ENCODE measurements around the gene ARL5C. TPM values are rescaled to one million over a fixed set of nuclear protein-coding genes. Genes with fewer than 3 reads are reported as not detected.
A peak's percentile ranks its signal among the peaks of the same experiment; 100 is the strongest.

Gene ARL5C
- total RNA-seq, 1 donor from 2014 or later = not detected

DNA sequence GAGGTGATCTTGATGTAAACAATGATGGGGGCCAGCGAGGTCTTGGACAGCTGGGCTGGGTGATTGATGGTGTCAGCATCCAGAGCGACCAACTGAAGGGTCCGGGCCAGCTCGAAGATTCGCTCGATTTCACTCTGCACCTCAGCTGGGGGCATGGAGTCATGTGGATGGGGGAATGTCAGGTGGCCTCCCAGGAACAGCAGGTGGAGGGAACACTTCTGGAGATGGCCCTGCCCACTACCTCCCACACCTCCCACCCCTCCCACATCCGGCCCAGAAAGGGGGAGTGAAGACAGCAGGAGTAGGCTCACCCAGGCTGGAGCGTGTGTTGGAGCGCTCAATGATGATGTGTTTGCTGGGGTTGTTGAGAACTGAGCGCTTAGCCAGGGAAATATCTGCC is 17.8 kb upstream of the ARL5C start:
- Mint-ChIP-seq H3K4me3 (ENCODE audit: low read depth) (no peak overlapping the region), H3K4me1 (ENCODE audit: low read depth) (no peaks in the 10 kb centered on the region), H3K27me3 (no peaks in the 10 kb centered on the region), H3K9me3 (ENCODE audit: low read depth) (no peaks in the 10 kb centered on the region), H3K36me3 (ENCODE audit: insufficient read depth) (peaks cover 6% of the 10 kb centered on the region), H3K27ac (no peak overlapping the region)
- no peak for DNase-seq (ENCODE audit: low spot score, unreplicated experiment)
- TF ChIP-seq, protein P1, sequence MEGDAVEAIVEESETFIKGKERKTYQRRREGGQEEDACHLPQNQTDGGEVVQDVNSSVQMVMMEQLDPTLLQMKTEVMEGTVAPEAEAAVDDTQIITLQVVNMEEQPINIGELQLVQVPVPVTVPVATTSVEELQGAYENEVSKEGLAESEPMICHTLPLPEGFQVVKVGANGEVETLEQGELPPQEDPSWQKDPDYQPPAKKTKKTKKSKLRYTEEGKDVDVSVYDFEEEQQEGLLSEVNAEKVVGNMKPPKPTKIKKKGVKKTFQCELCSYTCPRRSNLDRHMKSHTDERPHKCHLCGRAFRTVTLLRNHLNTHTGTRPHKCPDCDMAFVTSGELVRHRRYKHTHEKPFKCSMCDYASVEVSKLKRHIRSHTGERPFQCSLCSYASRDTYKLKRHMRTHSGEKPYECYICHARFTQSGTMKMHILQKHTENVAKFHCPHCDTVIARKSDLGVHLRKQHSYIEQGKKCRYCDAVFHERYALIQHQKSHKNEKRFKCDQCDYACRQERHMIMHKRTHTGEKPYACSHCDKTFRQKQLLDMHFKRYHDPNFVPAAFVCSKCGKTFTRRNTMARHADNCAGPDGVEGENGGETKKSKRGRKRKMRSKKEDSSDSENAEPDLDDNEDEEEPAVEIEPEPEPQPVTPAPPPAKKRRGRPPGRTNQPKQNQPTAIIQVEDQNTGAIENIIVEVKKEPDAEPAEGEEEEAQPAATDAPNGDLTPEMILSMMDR (IDR thresholded peaks at IDR 0.05; ENCODE audit: unreplicated experiment) = no peak

DNA sequence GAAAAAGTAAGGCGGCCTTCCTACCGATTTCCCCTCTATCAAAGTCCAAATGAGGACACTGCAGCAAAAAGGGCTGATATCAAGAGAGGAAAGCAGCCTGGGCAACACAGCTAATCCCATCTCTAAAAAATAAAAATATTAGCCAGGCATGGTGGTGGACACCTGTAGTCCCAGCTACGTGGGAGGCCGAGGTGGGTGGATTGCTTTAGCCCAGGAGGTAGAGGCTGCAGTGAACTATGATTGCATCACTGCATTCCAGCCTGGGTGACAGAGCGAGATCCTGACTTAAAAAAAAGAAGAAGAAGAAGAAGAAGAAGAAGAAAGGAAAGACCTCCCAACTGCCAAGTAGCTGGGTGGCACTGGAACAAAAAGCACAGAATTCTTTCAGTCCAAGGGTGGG is 17.1 kb upstream of the ARL5C start:
- H3K36me3 Mint-ChIP-seq (ENCODE audit: insufficient read depth) = peaks cover 6% of the 10 kb centered on the region
- H3K4me1 Mint-ChIP-seq (ENCODE audit: low read depth) = no peaks in the 10 kb centered on the region
- H3K27me3 Mint-ChIP-seq = no peaks in the 10 kb centered on the region
- TF ChIP-seq, protein P1 (IDR thresholded peaks at IDR 0.05; ENCODE audit: unreplicated experiment) = no peak
- H3K27ac Mint-ChIP-seq = peak overlapping the region; percentile 34
- DNase-seq (ENCODE audit: low spot score, unreplicated experiment) = no peak
- H3K4me3 Mint-ChIP-seq (ENCODE audit: low read depth) = no peak overlapping the region
- no peaks in the 10 kb centered on the region for H3K9me3 Mint-ChIP-seq (ENCODE audit: low read depth)

DNA sequence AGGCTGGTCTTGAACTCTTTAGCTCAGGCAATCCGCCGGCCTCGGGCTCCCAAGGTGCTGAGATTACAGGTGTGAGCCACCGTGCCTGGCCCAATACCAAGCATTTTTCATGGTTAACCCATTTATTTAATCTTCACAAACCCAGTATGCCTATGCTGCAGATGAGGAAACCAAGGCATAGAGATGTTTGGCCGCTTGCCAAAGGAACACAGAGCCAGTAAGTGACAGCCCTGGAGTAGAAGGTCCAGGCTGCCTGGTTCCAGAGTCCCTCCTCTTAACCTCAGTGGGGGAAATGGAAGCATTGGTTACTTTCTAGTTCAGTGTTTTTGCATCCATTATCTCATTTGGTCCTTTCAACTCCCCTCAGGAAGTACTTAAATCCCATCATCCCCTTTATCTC is 15.3 kb upstream of the ARL5C start:
- Mint-ChIP-seq H3K27ac (no peak overlapping the region), H3K4me3 (ENCODE audit: low read depth) (no peak overlapping the region), H3K9me3 (ENCODE audit: low read depth) (no peaks in the 10 kb centered on the region), H3K4me1 (ENCODE audit: low read depth) (no peaks in the 10 kb centered on the region), H3K36me3 (ENCODE audit: insufficient read depth) (peaks cover 15% of the 10 kb centered on the region), H3K27me3 (no peaks in the 10 kb centered on the region)
- no peak for DNase-seq (ENCODE audit: low spot score, unreplicated experiment)
- TF ChIP-seq, protein P1 (IDR thresholded peaks at IDR 0.05; ENCODE audit: unreplicated experiment) = no peak

DNA sequence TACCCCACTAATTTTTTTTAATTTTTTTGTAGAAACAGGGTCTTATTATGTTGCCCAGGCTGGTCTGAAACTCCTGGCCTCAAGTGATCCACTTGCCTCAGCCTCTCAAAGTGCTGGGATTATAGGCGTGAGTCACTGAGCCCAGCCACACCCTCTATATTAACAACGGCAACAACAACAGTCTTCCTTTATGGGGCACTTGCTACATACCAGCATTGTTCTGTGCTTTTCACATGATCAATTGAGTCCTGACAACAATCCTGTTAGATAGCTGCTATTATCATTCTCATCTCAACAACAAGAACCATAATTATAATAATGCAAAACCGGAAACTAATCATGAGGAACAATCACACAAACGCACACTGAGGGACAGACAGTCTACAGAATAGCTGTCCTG is 12.6 kb upstream of the ARL5C start:
- no peaks in the 10 kb centered on the region for H3K27me3 Mint-ChIP-seq
- DNase-seq (ENCODE audit: low spot score, unreplicated experiment) = no peak
- peaks cover 13% of the 10 kb centered on the region for H3K36me3 Mint-ChIP-seq (ENCODE audit: insufficient read depth)
- TF ChIP-seq, protein P1 (IDR thresholded peaks at IDR 0.05; ENCODE audit: unreplicated experiment) = no peak
- H3K27ac Mint-ChIP-seq = no peak overlapping the region
- no peak overlapping the region for H3K4me3 Mint-ChIP-seq (ENCODE audit: low read depth)
- H3K9me3 Mint-ChIP-seq (ENCODE audit: low read depth) = no peaks in the 10 kb centered on the region
- H3K4me1 Mint-ChIP-seq (ENCODE audit: low read depth) = no peaks in the 10 kb centered on the region

DNA sequence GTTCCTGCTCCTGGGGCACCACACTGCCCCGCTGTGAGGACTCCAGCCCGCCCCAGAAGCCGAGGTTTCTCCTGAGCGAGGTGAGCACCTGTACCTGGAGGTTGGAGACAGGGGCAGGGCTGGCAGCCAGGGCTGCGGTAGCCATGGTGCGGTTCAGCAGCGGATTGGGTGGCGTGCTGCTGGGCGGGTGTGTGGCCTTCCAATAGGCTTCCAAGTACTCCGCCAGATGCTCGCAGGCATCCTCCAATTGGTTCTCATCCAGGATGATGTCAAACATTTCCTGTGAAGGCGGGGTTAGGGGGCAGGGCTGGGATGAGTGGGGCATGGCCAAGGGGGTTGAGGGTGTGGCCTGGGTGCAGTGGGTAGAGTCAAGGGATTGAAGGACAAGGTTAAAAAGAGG is 11.3 kb upstream of the ARL5C start:
- Mint-ChIP-seq H3K4me1 (ENCODE audit: low read depth) (no peaks in the 10 kb centered on the region), H3K9me3 (ENCODE audit: low read depth) (no peaks in the 10 kb centered on the region), H3K27me3 (no peaks in the 10 kb centered on the region), H3K27ac (no peak overlapping the region), H3K36me3 (ENCODE audit: insufficient read depth) (peaks cover 9% of the 10 kb centered on the region), H3K4me3 (ENCODE audit: low read depth) (no peak overlapping the region)
- TF ChIP-seq, protein P1 (IDR thresholded peaks at IDR 0.05; ENCODE audit: unreplicated experiment) = no peak
- DNase-seq (ENCODE audit: low spot score, unreplicated experiment) = no peak

Measured in progenitor cell of endocrine pancreas (in vitro differentiated cells).